H9 (cell line): ENCODE data around the gene RAP1GAP. TPM values are rescaled to one million over a fixed set of nuclear protein-coding genes. Genes with fewer than 3 reads are reported as not detected.

Experiments used
- DNase-seq: peaks from one replicate; pipeline ENCODE4 v3.0.0-alpha.2; 2017
- H2AFZ ChIP-seq: one replicate; pipeline ENCODE4 v1.6.1; 2013; ENCODE audit warnings: mild to moderate bottlenecking, low read length, control low read depth, moderate library complexity
- H2AK5ac ChIP-seq: 2 replicates; pipeline ENCODE4 v1.6.1; 2013; ENCODE audit warnings: low read length, control low read depth, mixed read lengths; ENCODE audit not compliant: insufficient read length
- H2BK120ac ChIP-seq: one replicate; pipeline ENCODE4 v1.6.1; 2013; ENCODE audit warnings: low read depth, mild to moderate bottlenecking, low read length, control low read depth, inconsistent platforms; ENCODE audit not compliant: poor library complexity, severe bottlenecking
- H2BK12ac ChIP-seq: 2 replicates; pipeline ENCODE4 v1.6.1; 2013; ENCODE audit warnings: low read length, control low read depth, mixed read lengths, low read depth; ENCODE audit not compliant: insufficient read length
- H2BK15ac ChIP-seq: 2 replicates; pipeline ENCODE4 v1.6.1; 2013; ENCODE audit warnings: low read depth, low read length, control low read depth
- H2BK20ac ChIP-seq: one replicate; pipeline ENCODE4 v1.6.1; 2013; ENCODE audit warnings: low read depth, mild to moderate bottlenecking, low read length, control low read depth, inconsistent platforms; ENCODE audit not compliant: poor library complexity, severe bottlenecking
- H2BK5ac ChIP-seq: 2 replicates; pipeline ENCODE4 v1.6.1; 2013; ENCODE audit warnings: low read length, control low read depth, mixed read lengths; ENCODE audit not compliant: insufficient read length
- H3K14ac ChIP-seq: 2 replicates; pipeline ENCODE4 v1.6.1; 2013; ENCODE audit warnings: low read length, control low read depth; ENCODE audit not compliant: insufficient read depth
- H3K18ac ChIP-seq: 2 replicates; pipeline ENCODE4 v1.6.1; 2013; ENCODE audit warnings: low read depth, mild to moderate bottlenecking, mixed read lengths, low read length, control low read depth; ENCODE audit not compliant: insufficient read length
- H3K23ac ChIP-seq: 2 replicates; pipeline ENCODE4 v1.6.1; 2013; ENCODE audit warnings: low read length, control low read depth, mixed read lengths, low read depth; ENCODE audit not compliant: insufficient read length
- H3K23me2 ChIP-seq: 2 replicates; pipeline ENCODE4 v1.6.1; 2013; ENCODE audit warnings: low read depth, mild to moderate bottlenecking, mixed read lengths, low read length, control low read depth; ENCODE audit not compliant: insufficient read length, poor library complexity, severe bottlenecking
- H3K27ac ChIP-seq: 2 replicates; pipeline ENCODE4 v1.5.1; 2013; ENCODE audit warnings: low read length, control low read depth, mixed read lengths, low read depth; ENCODE audit not compliant: insufficient read length
- H3K27me3 ChIP-seq: 2 replicates; pipeline ENCODE4 v1.6.1; 2013; ENCODE audit warnings: low read length, control low read depth, inconsistent platforms; ENCODE audit not compliant: insufficient read depth
- H3K4ac ChIP-seq: 2 replicates; pipeline ENCODE4 v1.6.1; 2013; ENCODE audit warnings: low read depth, mild to moderate bottlenecking, control low read depth, inconsistent platforms, low read length, moderate library complexity
- H3K4me1 ChIP-seq: 2 replicates; pipeline ENCODE4 v1.6.1; 2013; ENCODE audit warnings: low read length, control low read depth, inconsistent platforms; ENCODE audit not compliant: insufficient read depth
- H3K4me2 ChIP-seq: 2 replicates; pipeline ENCODE4 v1.6.1; 2013; ENCODE audit warnings: low read length, control low read depth, mixed read lengths; ENCODE audit not compliant: insufficient read length, insufficient read depth
- H3K56ac ChIP-seq: 2 replicates; pipeline ENCODE4 v1.6.1; 2013; ENCODE audit warnings: low read depth, mild to moderate bottlenecking, mixed read lengths, low read length, control low read depth; ENCODE audit not compliant: insufficient read length
- H3K79me1 ChIP-seq: 2 replicates; pipeline ENCODE4 v1.6.1; 2013; ENCODE audit warnings: low read depth, mild to moderate bottlenecking, moderate library complexity, low read length, control low read depth, inconsistent platforms; ENCODE audit not compliant: insufficient read depth, poor library complexity, severe bottlenecking
- H3K79me2 ChIP-seq: 2 replicates; pipeline ENCODE4 v1.6.1; 2013; ENCODE audit warnings: low read length, control low read depth, inconsistent platforms; ENCODE audit not compliant: insufficient read depth
- H3K9ac ChIP-seq: 2 replicates; pipeline ENCODE4 v1.6.1; 2013; ENCODE audit warnings: low read length, control low read depth, mixed read lengths; ENCODE audit not compliant: insufficient read length; ENCODE audit errors: extremely low read depth
- H3K9me3 ChIP-seq: one replicate; pipeline ENCODE4 v1.6.1; 2013; ENCODE audit warnings: low read depth, low read length, inconsistent platforms; ENCODE audit not compliant: control insufficient read depth
- H3T11ph ChIP-seq: one replicate; pipeline ENCODE4 v1.6.1; 2013; ENCODE audit warnings: mild to moderate bottlenecking, low read length, control low read depth, inconsistent platforms
- H4K20me1 ChIP-seq: one replicate; pipeline ENCODE4 v1.6.1; 2013; ENCODE audit not compliant: control insufficient read depth, insufficient read length, insufficient read depth
- H4K5ac ChIP-seq: 2 replicates; pipeline ENCODE4 v1.6.1; 2013; ENCODE audit warnings: low read depth, mild to moderate bottlenecking, mixed read lengths, low read length, control low read depth; ENCODE audit not compliant: insufficient read length
- H4K8ac ChIP-seq: replicated peaks from 2 replicates; pipeline ENCODE4 v1.6.1; 2013; ENCODE audit warnings: low read length, control low read depth, mixed read lengths, low read depth; ENCODE audit not compliant: insufficient read length
- H4K91ac ChIP-seq: 2 replicates; pipeline ENCODE4 v1.6.1; 2013; ENCODE audit warnings: low read depth, mild to moderate bottlenecking, moderate library complexity, mixed read lengths, low read length, control low read depth; ENCODE audit not compliant: insufficient read length
- H3K27ac Mint-ChIP-seq, 3 experiments: 2 replicates in 2 of 3; 3 replicates in 1 of 3; pipeline ENCODE4 v1.8.0; 2020 to 2021; ENCODE audit warnings: mixed read lengths in 3 of 3, mild to moderate bottlenecking in 1 of 3, moderate library complexity in 1 of 3
- H3K27me3 Mint-ChIP-seq: 2 replicates; pipeline ENCODE4 v1.8.0; 2021; ENCODE audit warnings: low read depth, mild to moderate bottlenecking, moderate library complexity, mixed read lengths
- H3K36me3 Mint-ChIP-seq, 3 experiments: 2 replicates in 2 of 3; 3 replicates in 1 of 3; pipeline ENCODE4 v1.8.0; 2020 to 2021; ENCODE audit warnings: low read depth in 3 of 3, mixed read lengths in 3 of 3; ENCODE audit not compliant: insufficient read depth in 1 of 3
- H3K4me1 Mint-ChIP-seq, 2 experiments: 2 replicates each; pipeline ENCODE4 v1.8.0; 2020; ENCODE audit warnings: mixed read lengths in 2 of 2
- H3K4me3 Mint-ChIP-seq, 2 experiments: 2 replicates in 1 of 2; 3 replicates in 1 of 2; pipeline ENCODE4 v1.8.0; 2020 to 2021; ENCODE audit warnings: mild to moderate bottlenecking in 2 of 2, mixed read lengths in 2 of 2, moderate library complexity in 1 of 2
- H3K9me3 Mint-ChIP-seq, 2 experiments: 2 replicates in 1 of 2; 3 replicates in 1 of 2; pipeline ENCODE4 v1.8.0; 2020; ENCODE audit warnings: mild to moderate bottlenecking in 2 of 2, mixed read lengths in 2 of 2, moderate library complexity in 1 of 2
- WGBS: extraction: QIAGEN DNeasy Blood & Tissue Kit; methylation state at CpG from one replicate; pipeline ENCODE4 v1.1.7; 2013; ENCODE audit warnings: missing lambda C conversion rate, low lambda C conversion rate, mixed read lengths; ENCODE audit not compliant: insufficient read length; ENCODE audit errors: extremely low coverage; 5-methylcytosine and 5-hydroxymethylcytosine counted together
- total RNA-seq: library from RNA; stranded (reverse); gene quantifications from 2 replicates; pipeline ENCODE4 v1.2.1, GENCODE V29; 2021
- TF ChIP-seq, protein P1 (sequence below): fragments of 200-600 bp; sonication (generic); conservative IDR thresholded peaks from 3 replicates; pipeline ENCODE4 v1.8.0; 2021; ENCODE audit warnings: antibody characterized with exemption, mild to moderate bottlenecking

The RAP1GAP gene
- total RNA-seq, 1 experiment from 2014 or later: 7.9 TPM

GRCh38 chr1:21665711-21666575 lies 3.2 kb downstream of the RAP1GAP start:
- no peak overlapping the region; a peak in 1 of 5 replicates for H3K4me3 Mint-ChIP-seq
- DNase-seq: no peak
- no CpG with 5 or more reads among the region's 8 CpGs for WGBS
- H3K27me3 Mint-ChIP-seq: peaks cover 38% of the 10 kb centered on the region
- no peak overlapping the region for H3K9ac ChIP-seq
- H4K20me1 ChIP-seq: no peaks in the 10 kb centered on the region
- H3K27ac Mint-ChIP-seq: no peak overlapping the region
- TF ChIP-seq, protein P1, sequence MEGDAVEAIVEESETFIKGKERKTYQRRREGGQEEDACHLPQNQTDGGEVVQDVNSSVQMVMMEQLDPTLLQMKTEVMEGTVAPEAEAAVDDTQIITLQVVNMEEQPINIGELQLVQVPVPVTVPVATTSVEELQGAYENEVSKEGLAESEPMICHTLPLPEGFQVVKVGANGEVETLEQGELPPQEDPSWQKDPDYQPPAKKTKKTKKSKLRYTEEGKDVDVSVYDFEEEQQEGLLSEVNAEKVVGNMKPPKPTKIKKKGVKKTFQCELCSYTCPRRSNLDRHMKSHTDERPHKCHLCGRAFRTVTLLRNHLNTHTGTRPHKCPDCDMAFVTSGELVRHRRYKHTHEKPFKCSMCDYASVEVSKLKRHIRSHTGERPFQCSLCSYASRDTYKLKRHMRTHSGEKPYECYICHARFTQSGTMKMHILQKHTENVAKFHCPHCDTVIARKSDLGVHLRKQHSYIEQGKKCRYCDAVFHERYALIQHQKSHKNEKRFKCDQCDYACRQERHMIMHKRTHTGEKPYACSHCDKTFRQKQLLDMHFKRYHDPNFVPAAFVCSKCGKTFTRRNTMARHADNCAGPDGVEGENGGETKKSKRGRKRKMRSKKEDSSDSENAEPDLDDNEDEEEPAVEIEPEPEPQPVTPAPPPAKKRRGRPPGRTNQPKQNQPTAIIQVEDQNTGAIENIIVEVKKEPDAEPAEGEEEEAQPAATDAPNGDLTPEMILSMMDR: no peak
- no peak overlapping the region for H2BK12ac ChIP-seq
- H3K79me2 ChIP-seq: no peaks in the 10 kb centered on the region
- H3K9me3 ChIP-seq: no peaks in the 10 kb centered on the region
- H3K14ac ChIP-seq: no peak overlapping the region
- no peak overlapping the region for H4K8ac ChIP-seq
- H3K23ac ChIP-seq: no peak overlapping the region
- no peak overlapping the region for H3K27ac ChIP-seq
- H2BK15ac ChIP-seq: no peak overlapping the region
- no peak overlapping the region for H3K56ac ChIP-seq
- no peak overlapping the region for H2BK5ac ChIP-seq
- no peak overlapping the region for H2BK20ac ChIP-seq
- H3K4me1 Mint-ChIP-seq: peaks cover 22 to 39% of the 10 kb centered on the region in 2 experiments
- H3K4me2 ChIP-seq: no peak overlapping the region
- no peaks in the 10 kb centered on the region for H3K79me1 ChIP-seq
- H3K27me3 ChIP-seq: no peaks in the 10 kb centered on the region
- H3K4me1 ChIP-seq: no peaks in the 10 kb centered on the region; the same call in 1 of the 2 replicates
- peaks cover 14% of the 10 kb centered on the region for H3K23me2 ChIP-seq
- no peak overlapping the region for H2BK120ac ChIP-seq
- no peaks in the 10 kb centered on the region; a peak in 1 of 7 replicates for H3K36me3 Mint-ChIP-seq
- H3K9me3 Mint-ChIP-seq: no peaks in the 10 kb centered on the region
- H2AK5ac ChIP-seq: no peak overlapping the region
- H3T11ph ChIP-seq: no peak overlapping the region
- H4K5ac ChIP-seq: no peak overlapping the region
- H4K91ac ChIP-seq: no peak overlapping the region
- H2AFZ ChIP-seq: no peak overlapping the region
- H3K4ac ChIP-seq: no peak overlapping the region
- no peak overlapping the region for H3K18ac ChIP-seq
